ENCODE measurements around the gene DUS3L.
"Not testable (repeated sequence)": the region's sequence is repeated elsewhere in the genome, so short reads cannot be mapped to it uniquely, and the experiment has no call there.

The DUS3L gene

GRCh38 chr19:5767949-5768348, 23.0 kb downstream of the DUS3L start:
- no peak for DNase-seq

- DNase-seq, result no peak
These were observed 25.7 kb downstream of the DUS3L start for GRCh38 chr19:5765220-5765619.

GRCh38 chr19:5762608-5763217, 28.2 kb downstream of the DUS3L start:
- DNase-seq, result no peak

- no peak for DNase-seq
These were observed 37.2 kb downstream of the DUS3L start for GRCh38 chr19:5753743-5754142.

GRCh38 chr19:5751709-5752108, 39.3 kb downstream of the DUS3L start:
- DNase-seq, result no peak

GRCh38 chr19:5749505-5749904, 41.5 kb downstream of the DUS3L start:
- DNase-seq, result no peak

- not testable (repeated sequence) for DNase-seq
These were observed 42.0 kb downstream of the DUS3L start for GRCh38 chr19:5748920-5749319.

- DNase-seq, result not testable (repeated sequence)
These were observed 46.0 kb downstream of the DUS3L start for GRCh38 chr19:5744999-5745398.

GRCh38 chr19:5743630-5744029, 47.3 kb downstream of the DUS3L start:
- DNase-seq, result no peak

GRCh38 chr19:5742051-5742450, 48.9 kb downstream of the DUS3L start:
- DNase-seq, result no peak

GRCh38 chr19:5738423-5738822, 52.5 kb downstream of the DUS3L start:
- DNase-seq, result no peak
